Fibroblast of skin of right quadriceps (primary cell): ENCODE data around the gene IL21R.
A peak's percentile ranks its signal among the peaks of the same experiment; 100 is the strongest.
"Not testable (repeated sequence)": the region's sequence is repeated elsewhere in the genome, so short reads cannot be mapped to it uniquely, and the experiment has no call there.

Experiments used
- DNase-seq: peaks from one replicate; pipeline ENCODE4 v3.0.0-alpha.2; 2013

The IL21R gene

DNA sequence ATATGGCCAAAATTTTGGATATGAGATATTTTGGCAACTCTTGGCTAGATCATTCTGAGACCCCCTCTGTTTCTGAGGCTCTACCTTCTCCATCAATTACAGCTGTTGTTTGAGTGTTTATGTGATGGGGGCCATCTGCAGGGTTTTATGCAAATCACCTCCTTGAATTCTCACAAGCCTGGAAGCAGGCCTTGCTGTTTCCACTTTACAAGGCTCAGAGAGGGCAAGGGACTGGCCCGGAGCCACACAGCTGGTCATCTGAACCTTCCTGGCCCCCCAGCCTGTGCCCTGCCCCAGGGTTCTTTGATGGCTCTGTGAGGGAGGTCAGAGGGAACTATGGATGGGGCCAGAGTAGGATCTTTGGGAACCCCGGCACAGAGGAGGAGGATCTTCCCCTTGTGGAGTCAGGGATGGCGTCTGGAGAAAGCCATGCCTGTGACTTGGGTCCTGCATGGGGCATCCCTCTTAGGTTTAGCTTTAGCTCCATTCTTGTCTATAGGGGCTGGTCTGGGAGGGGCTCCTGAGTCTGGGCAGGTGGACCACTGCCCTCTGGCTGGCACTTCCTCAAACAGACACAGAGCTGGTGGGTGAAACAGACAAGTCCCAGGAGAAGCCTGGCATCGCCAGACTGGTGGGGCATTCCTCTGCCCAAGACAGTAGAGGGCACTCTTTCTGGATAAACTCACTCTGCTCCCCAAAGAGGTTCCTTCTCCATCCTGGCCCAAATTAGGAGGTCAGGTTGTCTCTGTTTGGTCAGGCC is 26.2 kb downstream of the IL21R start:
- DNase-seq: no peak

DNA sequence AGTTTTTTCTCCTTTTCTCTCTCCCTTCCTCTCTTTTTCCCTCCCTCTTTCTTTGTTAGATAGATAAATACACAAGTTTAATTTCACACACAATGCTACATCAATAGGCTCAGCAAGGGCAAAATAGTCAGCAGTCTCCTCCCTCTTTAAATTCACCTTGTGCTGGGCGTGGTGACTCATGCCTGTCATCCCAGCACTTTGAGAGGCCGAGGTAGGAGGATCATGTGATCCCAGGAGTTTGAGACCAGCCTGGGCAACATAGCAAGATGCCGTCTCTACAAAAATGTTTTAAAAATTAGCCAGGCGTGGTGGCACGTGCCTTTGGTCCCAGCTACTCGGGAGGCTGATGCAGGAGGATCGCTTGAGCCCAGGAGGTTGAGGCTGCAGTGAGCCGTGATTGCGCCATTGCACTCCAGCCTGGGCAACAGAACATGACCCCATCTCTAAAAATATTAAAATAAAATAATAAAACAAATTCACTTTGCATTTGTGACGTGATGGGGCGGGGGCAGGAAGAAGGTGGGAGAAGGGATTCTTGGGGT is 27.4 kb downstream of the IL21R start:
- no peak for DNase-seq

DNA sequence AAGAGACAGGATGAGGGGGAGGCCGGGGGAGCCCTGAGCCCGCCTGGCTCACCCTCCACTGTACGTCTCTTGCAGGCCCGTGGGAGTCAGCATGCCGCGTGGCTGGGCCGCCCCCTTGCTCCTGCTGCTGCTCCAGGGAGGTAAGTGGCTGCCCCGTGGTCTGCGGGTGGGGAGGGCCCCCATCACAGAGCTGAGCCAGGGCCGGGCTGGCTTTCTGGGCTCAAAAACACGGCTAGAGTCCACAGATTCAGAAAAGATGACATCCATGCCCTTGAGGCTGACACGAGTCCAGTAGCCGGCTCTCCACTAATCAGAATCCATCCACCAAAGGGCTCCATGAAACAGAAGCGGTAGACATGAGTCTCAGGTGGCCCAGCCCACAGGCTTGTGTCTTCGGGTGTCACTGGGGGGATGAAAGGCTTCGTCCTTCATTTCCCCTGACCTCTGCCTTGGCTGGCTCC is 28.0 kb downstream of the IL21R start:
- DNase-seq: no peak

DNA sequence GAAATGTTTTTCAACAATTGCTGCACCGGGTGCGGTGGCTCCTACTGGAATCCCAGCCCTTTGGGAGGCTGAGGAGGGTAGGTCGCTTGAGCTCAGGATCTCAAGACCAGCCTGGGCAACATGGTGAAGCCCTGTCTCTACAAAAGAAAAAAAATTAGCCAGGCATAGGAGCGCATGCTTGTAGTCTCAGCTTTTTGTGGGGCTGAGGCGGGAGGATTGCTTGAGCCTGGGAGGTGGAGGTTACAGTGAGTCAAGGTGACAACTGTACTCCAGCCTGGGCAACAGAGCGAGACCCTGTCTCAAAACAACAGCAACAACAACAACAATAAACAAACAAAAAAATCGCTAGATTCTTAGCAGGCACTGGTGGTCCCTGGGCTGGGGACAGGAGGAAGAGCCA is 28.5 kb downstream of the IL21R start:
- no peak for DNase-seq

DNA sequence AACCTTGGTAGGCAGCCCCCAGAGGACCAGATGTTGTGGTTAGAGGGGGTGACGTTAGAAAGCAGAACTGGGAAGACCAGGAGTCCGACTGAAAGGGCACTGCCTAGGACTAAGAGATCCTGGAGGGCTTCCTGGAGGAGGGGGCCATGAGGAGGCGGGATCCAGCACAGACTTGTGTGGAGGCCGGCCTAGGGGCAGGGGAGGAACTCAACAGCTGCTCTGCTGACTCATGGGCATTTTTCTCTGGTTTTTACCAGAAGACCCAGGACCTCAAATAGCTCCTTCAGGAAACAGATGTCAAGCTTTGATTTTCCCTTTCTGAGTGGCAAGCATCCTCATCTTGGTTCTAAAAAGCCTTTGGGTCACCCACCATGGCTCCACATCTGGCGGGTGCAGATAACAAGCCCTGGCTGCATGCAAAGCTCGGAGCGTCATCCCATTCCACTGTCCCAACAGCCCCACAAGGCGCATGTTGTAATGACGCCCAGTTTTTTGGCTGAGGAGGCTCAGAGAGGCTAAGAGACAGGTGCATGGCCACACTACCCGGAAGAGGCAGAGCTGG is 29.0 kb downstream of the IL21R start:
- DNase-seq: peak; percentile 30

DNA sequence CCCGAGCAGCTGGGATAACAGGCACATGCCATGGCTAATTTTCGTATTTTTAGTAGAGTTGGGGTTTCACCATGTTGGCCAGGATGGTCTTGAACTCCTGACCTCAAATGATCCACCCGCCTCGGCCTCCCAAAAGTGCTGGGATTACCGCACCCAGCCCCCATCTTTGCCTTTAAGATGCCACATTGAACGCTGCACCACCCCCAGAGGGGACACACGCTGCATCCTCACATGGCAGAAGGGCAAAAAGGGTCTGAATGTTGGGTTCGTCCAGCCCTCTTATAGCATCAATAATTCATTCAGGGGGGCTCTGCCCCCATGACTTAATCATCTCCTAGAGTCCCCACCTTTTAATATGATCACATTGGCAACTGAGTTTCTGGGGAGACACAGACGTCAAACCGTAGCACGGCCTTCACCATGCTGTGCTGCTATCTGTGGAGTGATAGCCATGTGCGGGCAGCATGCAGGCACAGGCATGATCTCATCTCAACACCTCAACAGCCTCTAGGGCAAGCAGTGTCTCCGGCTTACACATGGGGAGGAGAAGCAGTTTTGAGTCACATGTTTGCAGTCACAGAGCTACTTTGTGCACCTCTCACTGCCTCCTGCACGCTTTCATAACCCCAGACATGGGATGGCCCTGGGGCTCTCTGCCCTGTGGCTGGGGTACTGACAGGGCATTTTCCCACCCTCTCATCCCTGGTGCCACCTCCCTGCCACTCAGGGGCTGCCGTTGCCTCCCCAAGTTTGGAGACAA is 30.0 kb downstream of the IL21R start:
- DNase-seq: peak; percentile 26

DNA sequence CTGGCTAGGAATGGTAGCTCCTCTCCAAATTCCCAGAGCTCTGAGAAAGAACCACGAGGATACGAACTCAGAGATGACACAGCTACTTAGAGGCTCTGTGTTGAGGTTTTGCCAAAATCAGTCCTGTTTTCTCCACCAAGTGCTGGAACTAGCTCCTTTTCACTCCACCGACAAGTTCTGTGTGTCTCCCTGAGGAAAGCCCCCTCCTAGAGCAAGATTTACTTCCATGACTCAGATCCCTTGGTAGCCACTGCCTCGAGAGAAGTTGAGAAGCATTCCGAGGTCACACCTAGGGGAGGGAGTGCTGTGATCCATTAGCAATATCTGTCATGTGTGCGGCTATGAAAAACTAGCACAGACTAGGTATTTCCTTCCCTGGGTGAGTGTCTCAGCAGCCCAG is 30.6 kb downstream of the IL21R start:
- peak; percentile 90 for DNase-seq

DNA sequence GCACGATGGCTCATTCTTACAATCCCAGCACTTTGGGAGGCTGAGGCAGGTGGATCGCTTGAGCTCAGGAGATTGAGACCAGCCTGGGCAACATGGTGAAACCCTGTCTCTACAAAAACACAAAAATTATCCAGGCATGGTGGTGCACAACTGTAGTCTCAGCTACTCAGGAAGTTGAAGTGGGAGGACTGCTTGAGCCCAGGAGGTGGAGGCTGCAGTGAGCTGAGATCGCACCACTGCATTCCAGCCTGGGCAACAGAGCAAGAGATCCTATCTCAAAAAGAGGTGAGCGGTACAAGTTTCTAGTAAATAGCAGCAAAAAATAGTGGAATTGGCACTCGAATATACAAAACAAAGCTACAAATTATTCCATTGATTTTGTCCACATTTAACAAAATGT is 31.2 kb downstream of the IL21R start:
- not testable (repeated sequence) for DNase-seq

DNA sequence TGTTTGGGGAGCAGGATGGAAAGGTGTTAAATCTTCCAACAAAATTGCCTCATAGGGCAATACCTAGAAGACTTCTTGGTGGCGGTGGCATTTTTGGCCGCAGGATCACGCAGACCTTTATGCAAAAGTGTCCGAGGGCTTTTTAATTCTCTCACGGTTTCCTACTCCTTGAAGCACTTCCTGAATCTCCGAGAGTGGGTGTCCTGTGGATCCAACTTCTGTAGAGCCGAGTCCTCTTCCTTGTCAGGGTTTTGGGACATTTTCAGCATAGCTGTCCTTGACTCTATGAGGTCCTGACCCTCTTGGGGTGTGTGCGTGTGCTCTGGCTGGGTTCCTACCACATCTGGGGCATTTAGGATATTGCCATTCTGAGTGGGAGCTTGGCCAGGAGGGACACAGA is 31.7 kb downstream of the IL21R start:
- DNase-seq: no peak

DNA sequence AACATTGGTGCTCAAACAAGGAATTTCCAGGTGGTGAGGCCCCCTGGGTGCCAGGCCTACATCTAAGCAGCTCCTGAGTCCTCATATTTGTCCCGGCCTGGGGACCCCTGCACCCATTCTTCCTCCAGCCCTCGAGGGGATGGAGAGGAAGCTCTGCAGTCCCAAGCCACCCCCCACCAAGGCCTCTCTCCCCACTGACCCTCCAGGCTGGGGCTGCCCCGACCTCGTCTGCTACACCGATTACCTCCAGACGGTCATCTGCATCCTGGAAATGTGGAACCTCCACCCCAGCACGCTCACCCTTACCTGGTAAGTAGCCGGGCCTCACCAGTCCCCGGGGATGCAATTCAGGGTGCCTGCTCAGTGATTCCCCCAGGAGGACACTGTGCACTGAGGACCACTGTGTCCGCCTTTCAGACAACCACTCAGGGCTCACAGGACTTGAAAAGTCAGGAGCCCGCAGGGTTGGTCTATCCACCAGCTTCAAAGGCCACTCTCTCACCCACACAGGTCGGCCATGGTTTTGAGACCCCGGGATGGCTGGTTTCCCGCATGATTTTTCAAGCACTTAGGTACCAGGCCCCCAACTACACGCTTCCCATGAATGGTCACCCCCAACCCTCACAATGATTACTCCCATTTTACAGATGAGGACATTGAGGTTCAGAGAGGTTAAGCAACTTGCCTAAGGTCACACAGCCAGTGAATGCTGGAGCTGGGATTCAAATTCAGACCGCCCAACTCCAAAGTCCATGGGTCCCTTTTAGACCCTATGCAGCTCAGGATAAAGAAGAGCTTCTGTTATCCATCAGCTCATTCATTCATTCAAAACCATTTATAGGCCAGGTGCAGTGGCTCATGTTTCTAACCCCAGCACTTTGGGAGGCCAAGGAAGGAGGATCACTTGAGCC is 32.4 kb downstream of the IL21R start:
- no peak for DNase-seq

DNA sequence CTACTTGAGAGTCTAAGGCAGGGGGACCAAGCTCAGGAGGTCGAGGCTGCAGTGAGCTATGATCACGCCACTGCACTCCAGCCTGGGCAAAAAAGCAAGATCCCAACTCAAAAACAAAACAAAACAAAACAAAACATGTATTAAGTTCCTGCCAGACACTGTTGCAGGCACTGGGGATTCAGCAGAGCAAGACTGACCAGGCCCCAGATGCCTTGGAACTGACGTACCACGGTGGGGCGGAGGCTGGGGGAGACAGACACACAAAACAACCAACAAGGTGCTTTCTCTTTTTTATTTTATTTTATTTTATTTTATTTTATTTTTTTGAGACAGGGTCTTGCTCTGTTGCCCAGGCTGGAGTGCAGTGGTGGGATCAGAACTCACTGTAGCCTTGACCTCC is 33.2 kb downstream of the IL21R start:
- DNase-seq: not testable (repeated sequence)

DNA sequence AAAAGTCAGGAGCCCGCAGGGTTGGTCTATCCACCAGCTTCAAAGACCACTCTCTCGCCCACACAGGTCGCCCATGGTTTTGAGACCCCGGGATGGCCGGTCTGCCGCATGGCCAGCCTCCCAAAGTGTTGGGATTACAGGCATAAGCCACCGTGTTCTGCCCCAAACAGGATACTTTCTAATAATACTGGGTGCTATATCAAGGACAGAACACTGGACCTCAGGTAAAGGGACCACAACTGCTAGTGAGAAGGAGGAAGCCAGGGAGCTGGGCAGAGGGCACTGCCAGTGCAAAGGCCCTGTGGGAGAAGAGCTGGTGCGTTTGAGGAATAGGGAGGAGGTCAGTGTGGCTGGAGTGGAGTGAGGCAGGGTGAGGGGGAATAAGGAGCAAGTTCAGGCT is 34.1 kb downstream of the IL21R start:
- no peak for DNase-seq

DNA sequence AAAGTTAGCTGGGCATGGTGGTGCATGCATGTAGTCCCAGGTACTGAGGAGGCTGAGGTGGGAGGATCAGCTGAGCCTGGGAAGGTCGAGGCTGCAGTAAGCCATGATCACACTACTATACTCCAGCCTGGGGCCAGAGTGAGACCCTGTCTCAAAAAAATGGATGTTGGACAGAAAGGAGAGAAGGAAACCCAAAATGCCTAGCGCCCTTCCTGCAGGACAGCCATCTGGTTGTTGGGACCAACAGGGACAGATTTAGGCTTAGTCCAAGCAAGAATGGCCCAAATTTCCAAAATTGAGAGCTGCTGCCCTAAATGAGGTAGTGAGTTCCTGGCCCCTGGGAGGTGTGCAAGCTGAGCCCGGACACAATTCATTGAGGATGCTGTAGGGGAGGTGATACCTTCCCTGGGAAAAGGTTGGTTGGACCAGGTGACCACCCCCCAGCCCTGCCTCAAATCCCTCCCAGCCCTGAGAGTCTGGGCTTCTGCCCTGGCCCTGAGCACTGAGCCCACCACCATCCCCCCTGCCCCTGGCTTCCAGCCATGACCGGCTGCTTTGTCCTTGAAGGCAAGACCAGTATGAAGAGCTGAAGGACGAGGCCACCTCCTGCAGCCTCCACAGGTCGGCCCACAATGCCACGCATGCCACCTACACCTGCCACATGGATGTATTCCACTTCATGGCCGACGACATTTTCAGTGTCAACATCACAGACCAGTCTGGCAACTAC is 35.1 kb downstream of the IL21R start:
- DNase-seq: no peak

DNA sequence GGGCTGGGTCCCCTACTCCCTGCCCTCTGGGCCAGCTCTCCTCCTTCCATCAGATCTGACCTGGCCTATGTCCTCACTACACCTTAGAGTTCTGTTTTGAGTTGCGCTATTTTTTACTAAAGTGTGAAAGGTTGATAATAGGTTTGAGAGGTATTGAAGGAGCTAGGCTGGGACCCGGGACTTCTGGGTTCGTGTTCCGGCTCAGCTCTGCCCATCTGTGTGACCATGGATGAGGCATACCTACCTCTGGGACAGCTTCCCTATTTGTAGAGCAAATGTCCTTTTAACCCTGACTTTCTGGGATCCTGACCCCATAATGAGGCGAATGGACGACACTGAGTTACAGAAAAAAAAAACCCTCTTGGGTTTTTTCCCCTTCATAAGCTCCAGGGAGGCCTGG is 36.0 kb downstream of the IL21R start:
- DNase-seq: no peak

DNA sequence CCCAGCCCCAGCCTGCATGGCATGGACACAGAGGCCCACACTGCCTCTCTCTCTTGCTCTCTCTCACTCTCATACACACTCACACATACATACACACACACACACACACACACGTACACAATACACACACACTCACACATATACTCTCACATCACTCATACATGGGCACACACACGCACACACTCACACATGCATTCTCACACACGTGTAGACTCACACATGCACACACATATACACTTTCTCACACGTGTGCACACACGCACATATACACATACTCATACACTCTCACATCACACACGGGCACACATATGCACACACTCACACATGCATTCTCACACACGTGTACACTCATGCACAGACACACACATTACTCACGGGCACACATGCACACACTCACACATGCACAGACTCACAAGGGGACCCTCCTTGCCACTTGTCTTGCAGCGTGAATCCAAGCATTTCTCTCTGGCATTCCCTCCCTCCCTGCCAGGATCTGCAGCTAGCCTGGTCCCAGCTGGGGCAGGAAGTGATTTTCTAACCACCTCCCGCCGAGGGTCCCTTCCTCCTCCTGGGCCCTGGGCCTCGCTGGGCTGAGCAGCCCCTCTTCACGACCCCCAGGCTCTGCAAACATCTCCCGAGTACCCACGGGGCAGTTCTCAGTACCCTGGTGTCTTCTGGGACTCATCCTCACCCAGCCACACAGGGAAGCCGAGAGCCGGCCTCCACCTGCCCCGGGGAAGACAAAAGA is 37.5 kb downstream of the IL21R start:
- DNase-seq: no peak

DNA sequence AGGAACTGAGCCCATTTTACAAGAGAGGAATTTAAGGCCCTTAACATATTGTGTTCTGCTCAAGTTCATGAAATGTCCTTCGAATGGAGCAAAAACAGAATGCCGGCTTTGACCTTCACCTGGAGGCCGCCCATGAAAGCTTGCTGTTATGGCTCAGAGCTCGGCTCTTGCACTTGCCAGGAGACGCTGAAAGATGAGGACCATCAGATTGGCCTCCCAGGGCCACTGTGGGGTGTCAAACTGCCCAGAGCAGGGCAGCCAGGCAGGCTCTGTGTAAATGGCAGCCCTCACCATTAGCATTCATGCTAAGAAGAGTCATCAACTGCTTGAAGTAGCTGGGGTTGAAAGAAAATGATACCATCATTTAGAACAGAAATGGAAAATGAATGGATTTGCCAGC is 39.3 kb downstream of the IL21R start:
- DNase-seq: no peak

DNA sequence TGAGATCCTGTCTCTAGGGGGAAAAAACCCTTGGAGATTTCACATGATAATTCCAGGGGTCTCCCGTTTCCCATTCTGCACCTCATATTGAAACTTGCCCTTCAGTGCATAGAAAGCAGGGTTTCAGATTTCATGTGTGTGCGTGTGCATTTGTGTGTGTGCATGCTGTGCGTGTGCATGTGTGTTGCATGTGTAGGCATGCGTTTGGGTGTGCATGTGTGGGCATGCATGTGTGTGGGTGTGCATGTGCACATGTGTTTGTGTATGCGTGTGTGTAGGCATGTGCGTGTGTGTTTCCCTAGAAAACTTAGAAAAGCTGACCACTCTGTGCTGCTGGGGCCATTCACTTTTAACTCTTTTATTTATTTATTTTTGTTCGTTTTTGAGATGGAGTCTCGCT is 40.0 kb downstream of the IL21R start:
- no peak for DNase-seq

DNA sequence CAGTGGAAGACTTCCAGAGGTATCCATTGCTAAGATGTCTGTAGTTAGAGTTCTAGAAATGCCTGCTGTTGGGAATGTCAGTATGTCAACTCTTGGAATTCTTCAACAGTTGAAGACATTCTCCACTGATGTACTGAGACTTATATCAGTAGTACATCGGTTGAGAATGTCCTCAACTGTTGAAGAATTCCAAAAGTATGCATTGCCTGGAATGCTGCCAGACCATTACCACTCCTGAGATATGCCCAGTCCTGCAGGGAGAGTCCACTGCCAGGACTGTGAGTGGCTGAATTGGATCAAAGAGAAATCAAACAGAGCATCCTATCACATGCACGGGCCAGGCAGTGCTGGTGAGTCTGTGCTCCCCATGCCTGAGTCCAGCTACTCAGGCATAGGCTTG is 42.0 kb downstream of the IL21R start:
- DNase-seq: peak; percentile 61

DNA sequence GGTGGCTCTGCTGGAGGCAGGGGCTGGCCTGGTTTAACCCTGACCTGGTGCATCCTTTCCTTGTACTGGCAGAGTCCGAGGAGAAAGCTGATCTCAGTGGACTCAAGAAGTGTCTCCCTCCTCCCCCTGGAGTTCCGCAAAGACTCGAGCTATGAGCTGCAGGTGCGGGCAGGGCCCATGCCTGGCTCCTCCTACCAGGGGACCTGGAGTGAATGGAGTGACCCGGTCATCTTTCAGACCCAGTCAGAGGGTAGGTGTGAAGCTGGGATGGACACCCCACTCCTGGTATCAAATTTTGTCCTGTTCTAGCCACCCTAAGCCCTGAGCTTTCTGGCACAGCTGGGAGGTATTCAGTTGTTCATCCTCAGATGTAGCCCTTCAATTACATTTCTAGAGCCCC is 42.5 kb downstream of the IL21R start:
- DNase-seq: no peak

DNA sequence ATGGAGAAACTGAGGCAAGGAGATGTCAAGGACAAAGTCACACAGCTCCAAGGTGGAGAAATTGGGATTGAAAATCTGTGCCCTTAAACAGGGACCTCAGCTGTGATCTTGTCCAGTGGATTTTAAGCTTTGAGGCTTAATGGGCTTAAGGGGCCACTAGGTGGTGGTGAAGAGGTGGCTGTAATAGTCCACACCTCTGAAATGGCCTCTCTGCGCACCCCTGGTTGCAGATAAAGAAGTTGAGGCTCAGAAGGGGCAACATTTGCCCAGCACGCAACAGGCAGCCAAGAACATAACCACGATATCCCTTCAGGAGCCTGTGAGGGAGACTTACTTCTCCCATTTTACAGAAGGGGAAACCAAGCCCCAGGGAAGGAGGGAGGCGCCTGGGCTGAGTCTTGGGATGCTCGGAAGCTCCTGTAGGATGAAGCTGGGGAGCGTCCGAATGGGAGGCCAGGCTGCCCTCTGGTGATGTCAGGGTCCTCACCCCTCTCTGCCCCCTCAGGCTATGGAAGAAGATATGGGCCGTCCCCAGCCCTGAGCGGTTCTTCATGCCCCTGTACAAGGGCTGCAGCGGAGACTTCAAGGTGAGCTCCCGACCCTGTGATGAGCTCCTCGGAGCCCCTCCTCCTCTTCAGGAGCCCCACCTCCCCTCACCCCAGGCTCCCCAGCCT is 43.7 kb downstream of the IL21R start:
- DNase-seq: no peak

DNA sequence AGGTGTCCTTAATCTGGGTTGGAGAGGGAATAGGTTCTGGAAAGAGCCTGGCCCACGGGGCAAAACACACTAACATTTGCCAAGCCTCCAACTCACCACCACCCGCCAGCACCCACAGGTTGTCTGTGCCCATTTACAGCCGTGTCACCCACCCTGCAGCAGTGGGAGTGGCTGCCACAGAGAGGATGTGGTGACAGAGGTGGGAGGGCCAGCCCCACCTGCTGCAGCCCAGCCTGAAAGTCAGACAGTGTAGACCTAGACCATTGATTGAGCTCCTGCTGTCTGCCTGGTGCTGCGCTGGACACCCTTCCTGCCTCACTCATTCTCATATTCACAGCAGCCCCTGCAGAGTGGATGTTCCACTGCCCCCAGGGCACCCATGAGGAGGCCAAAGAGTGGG is 44.7 kb downstream of the IL21R start:
- no peak for DNase-seq
